ENCODE data around the gene PRR29. TPM values are rescaled to one million over a fixed set of nuclear protein-coding genes. Genes with fewer than 3 reads are reported as not detected.

PRR29 gene
- polyA plus RNA-seq, 1 of the 3 experiments (the other 2 are of a cell fraction), result 2.7 TPM

DNA sequence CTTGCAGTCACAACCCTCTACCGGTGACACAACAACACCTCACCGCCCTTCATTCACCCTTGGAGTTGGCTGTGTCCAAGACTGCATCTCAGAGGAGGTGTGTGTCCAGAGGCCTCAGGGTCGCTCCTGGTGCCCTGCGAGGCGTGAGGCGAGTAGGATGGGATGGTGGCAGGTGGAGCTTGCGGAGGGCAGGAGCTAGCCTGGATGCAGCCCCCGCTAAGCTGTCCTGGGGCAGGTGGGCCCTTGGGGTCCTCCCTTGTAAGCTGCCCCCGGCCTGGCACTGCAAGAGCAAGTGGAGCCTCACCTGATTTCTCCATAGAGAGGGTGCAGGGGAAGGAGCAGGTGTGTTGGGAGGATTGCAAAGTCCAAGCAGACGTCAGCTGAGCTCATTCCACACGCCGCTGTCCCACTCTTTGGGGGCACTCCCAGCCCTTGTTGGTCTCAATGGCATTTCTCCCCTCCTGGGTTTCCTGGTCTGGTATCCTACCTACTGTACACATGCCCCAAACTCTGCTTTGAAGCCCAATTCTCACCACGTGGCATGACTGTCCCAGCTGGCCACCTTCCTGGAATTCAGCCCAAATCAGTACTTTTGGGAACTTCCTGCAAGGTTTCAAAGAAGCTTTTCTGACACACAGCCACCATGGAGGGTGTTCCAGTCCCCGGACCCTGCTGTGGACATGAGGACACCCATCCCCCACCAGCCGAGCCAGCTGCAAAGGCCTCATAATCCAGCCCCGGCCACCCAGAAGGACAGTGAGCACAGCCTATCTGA is 40.4 kb downstream of the PRR29 start (continued):
- TF ChIP-seq, protein P1, sequence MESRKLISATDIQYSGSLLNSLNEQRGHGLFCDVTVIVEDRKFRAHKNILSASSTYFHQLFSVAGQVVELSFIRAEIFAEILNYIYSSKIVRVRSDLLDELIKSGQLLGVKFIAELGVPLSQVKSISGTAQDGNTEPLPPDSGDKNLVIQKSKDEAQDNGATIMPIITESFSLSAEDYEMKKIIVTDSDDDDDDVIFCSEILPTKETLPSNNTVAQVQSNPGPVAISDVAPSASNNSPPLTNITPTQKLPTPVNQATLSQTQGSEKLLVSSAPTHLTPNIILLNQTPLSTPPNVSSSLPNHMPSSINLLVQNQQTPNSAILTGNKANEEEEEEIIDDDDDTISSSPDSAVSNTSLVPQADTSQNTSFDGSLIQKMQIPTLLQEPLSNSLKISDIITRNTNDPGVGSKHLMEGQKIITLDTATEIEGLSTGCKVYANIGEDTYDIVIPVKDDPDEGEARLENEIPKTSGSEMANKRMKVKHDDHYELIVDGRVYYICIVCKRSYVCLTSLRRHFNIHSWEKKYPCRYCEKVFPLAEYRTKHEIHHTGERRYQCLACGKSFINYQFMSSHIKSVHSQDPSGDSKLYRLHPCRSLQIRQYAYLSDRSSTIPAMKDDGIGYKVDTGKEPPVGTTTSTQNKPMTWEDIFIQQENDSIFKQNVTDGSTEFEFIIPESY (IDR thresholded peaks at IDR 0.05; ENCODE audit: borderline replicate concordance, low read depth), result no peak

GRCh38 chr17:64039106-64039400 is 40.9 kb downstream of the PRR29 start:
- TF ChIP-seq ELF1 (IDR thresholded peaks at IDR 0.05) (no peak), RXRA (IDR thresholded peaks at IDR 0.05; ENCODE audit: borderline replicate concordance, low read depth) (no peak), EP300 (IDR thresholded peaks at IDR 0.05; ENCODE audit: borderline replicate concordance in 1 of 2, low read depth in 1 of 2, low read length in 1 of 2) (no peak), CHD2 (IDR thresholded peaks at IDR 0.05; ENCODE audit: low read length, partially characterized antibody) (no peak), YY1 (IDR thresholded peaks at IDR 0.05; ENCODE audit: low read depth) (no peak), POLR2AphosphoS5 (IDR thresholded peaks at IDR 0.05; ENCODE audit: low read depth, low read length) (no peak), FOXJ3 (CRISPR knock-in tag; IDR thresholded peaks at IDR 0.05) (no peak), FOSL2 (IDR thresholded peaks at IDR 0.05; ENCODE audit: borderline replicate concordance, low read depth) (no peak), TEAD4 (IDR thresholded peaks at IDR 0.05; ENCODE audit: borderline replicate concordance, insufficient read depth) (no peak), GABPA (IDR thresholded peaks at IDR 0.05; ENCODE audit: low read depth) (no peak), CTCF (IDR thresholded peaks at IDR 0.05) (no peak), GATA2 (CRISPR knock-in tag; IDR thresholded peaks at IDR 0.05) (no peak), MEF2A (IDR thresholded peaks at IDR 0.05; ENCODE audit: borderline replicate concordance, low read depth) (no peak), FOXM1 (IDR thresholded peaks at IDR 0.05; ENCODE audit: low read depth) (no peak), EZH2phosphoT487 (IDR thresholded peaks at IDR 0.05; ENCODE audit: borderline replicate concordance, low read depth) (no peak), MXI1 (IDR thresholded peaks at IDR 0.05; ENCODE audit: low read depth, low read length) (no peak)
- TF ChIP-seq, protein P1 (IDR thresholded peaks at IDR 0.05; ENCODE audit: borderline replicate concordance, low read depth), result no peak
- TF ChIP-seq, protein P2, sequence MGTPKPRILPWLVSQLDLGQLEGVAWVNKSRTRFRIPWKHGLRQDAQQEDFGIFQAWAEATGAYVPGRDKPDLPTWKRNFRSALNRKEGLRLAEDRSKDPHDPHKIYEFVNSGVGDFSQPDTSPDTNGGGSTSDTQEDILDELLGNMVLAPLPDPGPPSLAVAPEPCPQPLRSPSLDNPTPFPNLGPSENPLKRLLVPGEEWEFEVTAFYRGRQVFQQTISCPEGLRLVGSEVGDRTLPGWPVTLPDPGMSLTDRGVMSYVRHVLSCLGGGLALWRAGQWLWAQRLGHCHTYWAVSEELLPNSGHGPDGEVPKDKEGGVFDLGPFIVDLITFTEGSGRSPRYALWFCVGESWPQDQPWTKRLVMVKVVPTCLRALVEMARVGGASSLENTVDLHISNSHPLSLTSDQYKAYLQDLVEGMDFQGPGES (IDR thresholded peaks at IDR 0.05; ENCODE audit: low read depth, low read length), result no peak
- H3F3A ChIP-seq (replicated peaks; ENCODE audit: insufficient read depth), result no peaks in the 10 kb centered on the region
- no peaks in the 10 kb centered on the region for H3K9me2 ChIP-seq
- H3K4me2 ChIP-seq, result no peak overlapping the region
- no peaks in the 10 kb centered on the region for H3K27me3 ChIP-seq (ENCODE audit: insufficient read depth)
- CTCF ChIA-PET, result interaction anchor here (0.9 to 5.4 kb wide), 6 partner anchors 10 to 120 kb away, joined by 3 to 40 read pairs (median 12); partner anchors contain the start of gene GH1
- DNase-seq, result no peak
- H3K36me3 ChIP-seq (replicated peaks in 1 of 2; ENCODE audit: control insufficient read depth in 1 of 2, insufficient read depth in 2 of 2, low read length in 1 of 2), result peaks cover 2 to 16% of the 10 kb centered on the region in 2 experiments
- WGBS (ENCODE audit: low lambda C conversion rate), result 94% methylated on average over 3 of the region's 3 CpGs
- H3K4me3 ChIP-seq (ENCODE audit: low read depth in 2 of 2, low read length in 1 of 2), result no peak overlapping the region
- no peaks in the 10 kb centered on the region for H3K4me1 ChIP-seq (ENCODE audit: control insufficient read depth in 1 of 2, insufficient read depth in 2 of 2, low read depth in 1 of 2, low read length in 1 of 2)
- no peaks in the 10 kb centered on the region for H3K79me2 ChIP-seq (ENCODE audit: insufficient read depth)
- no peaks in the 10 kb centered on the region for H3K9me3 ChIP-seq
- POLR2A ChIA-PET, result no interaction called here
- no peak overlapping the region for H3K9ac ChIP-seq
- H3K27ac ChIP-seq (ENCODE audit: low read depth in 2 of 2, low read length in 1 of 2), result no peak overlapping the region
- no peak overlapping the region for H2AFZ ChIP-seq (ENCODE audit: low read depth)
- no peaks in the 10 kb centered on the region for H4K20me1 ChIP-seq (ENCODE audit: insufficient read depth)

All from SK-N-SH (cell line).